HCT116 (cell line): ENCODE results near the gene PLPPR3. TPM values are rescaled to one million over a fixed set of nuclear protein-coding genes. Genes with fewer than 3 reads are reported as not detected.

Source experiments
- ATAC-seq: fragments of 200-7000 bp; cut with Tn5 transposase; 2 replicates; pipeline ENCODE4 v1.9.1; 2020; ENCODE audit warnings: mild to moderate bottlenecking, moderate library complexity
- BruUV-seq: library from RNA; stranded (reverse); fragments of 400-500 nt; replicated peaks from 2 replicates; lab custom pipeline; 2021; lab: Mats Ljungman, UMichigan
- CTCF ChIA-PET: fragments of 300-600 bp; sonication (Branson Sonifier 250); formaldehyde crosslinking; loops from one replicate; lab custom pipeline; 2021; ENCODE audit warnings: antibody characterized with exemption; lab: Charles Lee
- POLR2A ChIA-PET: fragments of 300-600, 350-600 bp; sonication (Branson Sonifier 250); formaldehyde crosslinking; loops from one replicate; lab custom pipeline; 2021; ENCODE audit warnings: antibody characterized with exemption; lab: Charles Lee
- RAD21 ChIA-PET, 2 experiments: fragments of 300-600 bp; sonication (Branson Sonifier 250); formaldehyde crosslinking; loops; one replicate each; lab custom pipeline; 2023; ENCODE audit warnings: low total read pairs in 2 of 2; ENCODE audit not compliant: uncharacterized antibody in 2 of 2, unreplicated experiment in 2 of 2, low non-redundant PET in 1 of 2; lab: Charles Lee
- DNase-seq: peaks from one replicate; pipeline ENCODE4 v3.0.0-alpha.2; 2010; ENCODE audit warnings: low read depth, low spot score
- H2AFZ ChIP-seq: fragments of 200-600 bp; shearing (Covaris generic), sonication (generic); 2 replicates; pipeline ENCODE4 v1.6.1; 2017; ENCODE audit warnings: low read depth, mixed run types, mixed read lengths, antibody characterized with exemption, low read length; ENCODE audit not compliant: poor library complexity, severe bottlenecking
- H3K27ac ChIP-seq: 2 replicates; pipeline ENCODE4 v1.5.1; 2012; ENCODE audit warnings: low read depth, low read length
- H3K27me3 ChIP-seq: fragments of 200-600 bp; sonication (generic); 2 replicates; pipeline ENCODE4 v1.6.1; 2016; ENCODE audit warnings: mixed run types, low read length, mixed read lengths; ENCODE audit not compliant: insufficient read depth
- H3K36me3 ChIP-seq, 2 experiments: fragments of 200-500 bp in 1 of 2; fragments of 200-600 bp in 1 of 2; sonication (Bioruptor generic) in 1 of 2; sonication (generic) in 1 of 2; 2 replicates each; pipeline versions ENCODE4 v1.5.1 to v1.6.1; 2014 to 2016; ENCODE audit warnings: low read length in 2 of 2, inconsistent platforms in 1 of 2, mixed read lengths in 1 of 2, mixed run types in 1 of 2; ENCODE audit not compliant: insufficient read depth in 2 of 2, control insufficient read depth in 1 of 2
- H3K4me1 ChIP-seq, 2 experiments: fragments of 200-600 bp in 1 of 2; sonication (generic) in 1 of 2; 2 replicates each; pipeline versions ENCODE4 v1.5.1 to v1.6.1; 2012 to 2017; ENCODE audit warnings: low read length in 2 of 2, inconsistent platforms in 1 of 2, mild to moderate bottlenecking in 1 of 2, mixed read lengths in 1 of 2, mixed run types in 1 of 2, moderate library complexity in 1 of 2; ENCODE audit not compliant: insufficient read depth in 2 of 2, control insufficient read depth in 1 of 2
- H3K4me2 ChIP-seq: fragments of 200-600 bp; sonication (generic); 2 replicates; pipeline ENCODE4 v1.6.1; 2017; ENCODE audit warnings: mixed run types, low read length, mixed read lengths
- H3K4me3 ChIP-seq, 2 experiments: fragments of 200-600 bp in 1 of 2; sonication (generic) in 1 of 2; replicated peaks in 1 of 2; 2 replicates each; pipeline ENCODE4 v1.5.1; 2011 to 2016; ENCODE audit warnings: low read length in 2 of 2, control low read depth in 1 of 2, low read depth in 1 of 2, mild to moderate bottlenecking in 1 of 2, mixed read lengths in 1 of 2, mixed run types in 1 of 2
- H3K79me2 ChIP-seq: fragments of 200-600 bp; sonication (generic); 2 replicates; pipeline ENCODE4 v1.6.1; 2017; ENCODE audit warnings: mild to moderate bottlenecking, mixed run types, low read length, moderate library complexity, mixed read lengths; ENCODE audit not compliant: insufficient read depth
- H3K9ac ChIP-seq: fragments of 200-600 bp; sonication (generic); 2 replicates; pipeline ENCODE4 v1.6.1; 2016; ENCODE audit warnings: low read length, mixed read lengths
- H3K9me2 ChIP-seq: fragments of 200-600 bp; sonication (generic), shearing (Covaris generic); 2 replicates; pipeline ENCODE4 v1.6.1; 2017; ENCODE audit warnings: mixed run types, mild to moderate bottlenecking, moderate library complexity; ENCODE audit not compliant: insufficient read depth
- H3K9me3 ChIP-seq, 2 experiments: fragments of 200-500 bp in 1 of 2; fragments of 200-600 bp in 1 of 2; sonication (Bioruptor generic) in 1 of 2; sonication (generic) in 1 of 2; 2 replicates each; pipeline ENCODE4 v1.6.1; 2014 to 2017; ENCODE audit warnings: low read length in 2 of 2, mixed read lengths in 2 of 2, inconsistent platforms in 1 of 2, low read depth in 1 of 2, mild to moderate bottlenecking in 1 of 2, mixed run types in 1 of 2, moderate library complexity in 1 of 2; ENCODE audit not compliant: control insufficient read depth in 1 of 2, insufficient read depth in 1 of 2
- H4K20me1 ChIP-seq: fragments of 200-600 bp; sonication (generic), shearing (Covaris generic); 2 replicates; pipeline ENCODE4 v1.6.1; 2017; ENCODE audit warnings: mixed run types, mild to moderate bottlenecking, moderate library complexity; ENCODE audit not compliant: insufficient read depth
- CBX3 ChIP-seq: IDR thresholded peaks from 2 replicates; pipeline ENCODE4 v1.6.1; 2012; ENCODE audit warnings: low read depth
- CEBPB ChIP-seq: IDR thresholded peaks from 2 replicates; pipeline ENCODE4 v1.6.1; 2012; ENCODE audit warnings: low read depth
- FOSL1 ChIP-seq: IDR thresholded peaks from 2 replicates; pipeline ENCODE4 v1.6.1; 2012; ENCODE audit warnings: low read depth
- JUND ChIP-seq: IDR thresholded peaks from 2 replicates; pipeline ENCODE4 v1.6.1; 2012
- POLR2A ChIP-seq: IDR thresholded peaks from 2 replicates; pipeline ENCODE4 v1.7.0; 2011; ENCODE audit warnings: borderline replicate concordance; ENCODE audit not compliant: insufficient read depth, insufficient read length; ENCODE audit errors: extremely low read depth
- POLR2AphosphoS5 ChIP-seq: IDR thresholded peaks from 2 replicates; pipeline ENCODE4 v1.6.1; 2011; ENCODE audit warnings: mild to moderate bottlenecking, low read depth, low read length, moderate library complexity
- TCF7L2 ChIP-seq: IDR thresholded peaks from 2 replicates; pipeline ENCODE4 v1.7.0; 2011; ENCODE audit warnings: borderline replicate concordance, inconsistent platforms; ENCODE audit not compliant: insufficient read depth, insufficient read length; ENCODE audit errors: extremely low read depth
- intact Hi-C: fragments of 100-400 bp; cut with micrococcal nuclease; formaldehyde crosslinking; loops from 2 replicates; pipeline ENCODE4 v1.10.0; 2022
- total RNA-seq: library from RNA; stranded (reverse); gene quantifications from one replicate; pipeline ENCODE4 v1.2.1, GENCODE V29; 2021; ENCODE audit not compliant: unreplicated experiment
- TF ChIP-seq, protein P1 (sequence below): IDR thresholded peaks from 2 replicates; pipeline ENCODE4 v1.6.1; 2012
- TF ChIP-seq, protein P2 (sequence below): IDR thresholded peaks from 2 replicates; pipeline ENCODE4 v1.6.1; 2011; ENCODE audit warnings: mild to moderate bottlenecking, low read length, moderate library complexity; ENCODE audit not compliant: insufficient replicate concordance; ENCODE audit errors: extremely low read depth

The PLPPR3 gene
- total RNA-seq, 1 experiment from 2014 or later: 0.27 TPM

DNA sequence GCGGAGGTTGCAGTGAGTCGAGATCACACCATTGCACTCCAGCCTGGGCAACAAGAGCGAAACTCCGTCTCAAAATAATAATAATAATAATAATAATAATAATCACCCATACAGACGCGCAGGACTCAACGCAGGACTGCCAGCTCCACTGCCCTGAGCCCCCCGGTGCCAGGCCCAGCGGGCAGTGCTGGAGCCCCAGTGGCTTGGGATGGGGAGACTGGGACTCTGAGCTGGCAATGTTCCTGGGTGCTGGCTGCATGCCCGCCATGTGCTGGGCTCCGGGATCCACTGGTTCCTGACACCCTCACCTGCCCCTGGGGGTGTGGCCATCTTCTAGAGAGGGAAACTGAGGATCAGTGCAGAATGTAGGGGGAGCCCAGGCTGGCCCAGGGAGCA lies 5.6 kb upstream of the PLPPR3 start:
- H4K20me1 ChIP-seq: no peaks in the 10 kb centered on the region
- no TSS peak for BruUV-seq
- no peak for TF ChIP-seq POLR2A
- no peak for TF ChIP-seq CBX3
- TF ChIP-seq TCF7L2: no peak
- TF ChIP-seq CEBPB: no peak
- no peak for TF ChIP-seq JUND
- TF ChIP-seq, protein P1, sequence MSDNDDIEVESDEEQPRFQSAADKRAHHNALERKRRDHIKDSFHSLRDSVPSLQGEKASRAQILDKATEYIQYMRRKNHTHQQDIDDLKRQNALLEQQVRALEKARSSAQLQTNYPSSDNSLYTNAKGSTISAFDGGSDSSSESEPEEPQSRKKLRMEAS: no peak
- TF ChIP-seq, all 23 proteins: peak for 0
- POLR2A ChIA-PET: no interaction called here
- Histone ChIP-seq H3K79me2 (no peaks in the 10 kb centered on the region), H3K9me2 (no peaks in the 10 kb centered on the region), H3K9ac (no peak overlapping the region), H3K36me3 (no peaks in the 10 kb centered on the region), H3K4me2 (no peak overlapping the region), H3K9me3 (no peaks in the 10 kb centered on the region), H3K4me1 (peaks cover 7 to 9% of the 10 kb centered on the region in 2 experiments; a peak in 3 of 4 replicates), H3K4me3 (no peak overlapping the region), H3K27me3 (no peaks in the 10 kb centered on the region), H3K27ac (no peak overlapping the region), H2AFZ (no peak overlapping the region)
- no peak for DNase-seq
- intact Hi-C loops: no loop called here
- CTCF ChIA-PET: no interaction called here
- no peak for ATAC-seq
- RAD21 ChIA-PET: no interaction called here

DNA sequence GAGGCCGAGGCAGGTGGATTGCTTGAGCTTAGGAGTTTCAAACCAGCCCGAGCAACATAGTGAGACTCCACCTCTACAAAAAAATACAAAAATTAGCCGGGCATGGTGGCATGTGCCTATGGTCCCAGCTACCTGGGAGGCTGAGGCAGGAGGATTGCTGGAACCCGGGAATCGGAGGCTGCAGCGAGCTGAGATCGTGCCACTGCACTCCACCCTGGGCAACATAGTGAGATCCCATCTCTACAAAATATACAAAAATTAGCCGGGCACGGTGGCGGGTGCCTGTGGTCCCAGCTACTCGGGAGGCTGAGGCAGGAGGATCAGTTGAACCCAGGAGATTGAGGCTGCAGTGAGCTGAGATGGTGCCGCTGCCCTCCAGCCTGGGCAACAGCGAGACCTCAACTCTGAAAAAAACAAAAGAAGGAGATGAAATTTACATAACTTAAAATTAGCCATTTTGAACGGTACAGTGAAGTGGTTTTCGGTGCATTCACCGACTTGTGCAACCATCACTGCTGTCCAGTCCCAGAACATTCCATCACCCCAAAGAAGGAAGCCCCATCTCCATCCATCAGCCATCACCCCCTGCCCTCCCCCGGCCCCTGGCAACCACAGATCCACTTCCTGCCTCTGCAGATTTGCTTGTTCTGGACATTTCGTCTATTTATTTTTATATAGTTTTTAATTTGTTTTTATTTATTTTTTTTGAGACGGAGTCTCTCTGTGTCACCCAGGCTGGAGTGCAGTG lies 4.3 kb upstream of the PLPPR3 start:
- DNase-seq: no peak
- Histone ChIP-seq H4K20me1 (no peaks in the 10 kb centered on the region), H3K9ac (no peak overlapping the region), H3K9me3 (no peaks in the 10 kb centered on the region), H3K27ac (no peak overlapping the region), H3K36me3 (no peaks in the 10 kb centered on the region), H3K27me3 (no peaks in the 10 kb centered on the region), H3K79me2 (no peaks in the 10 kb centered on the region), H3K4me3 (no peak overlapping the region), H3K4me2 (no peak overlapping the region), H3K9me2 (no peaks in the 10 kb centered on the region), H2AFZ (no peak overlapping the region), H3K4me1 (peaks cover 7 to 9% of the 10 kb centered on the region in 2 experiments; a peak in 3 of 4 replicates)
- no TSS peak for BruUV-seq
- POLR2A ChIA-PET: no interaction called here
- no peak for ATAC-seq
- intact Hi-C loops: no loop called here
- CTCF ChIA-PET: no interaction called here
- TF ChIP-seq FOSL1 (no peak), POLR2AphosphoS5 (no peak)
- TF ChIP-seq, protein P2, sequence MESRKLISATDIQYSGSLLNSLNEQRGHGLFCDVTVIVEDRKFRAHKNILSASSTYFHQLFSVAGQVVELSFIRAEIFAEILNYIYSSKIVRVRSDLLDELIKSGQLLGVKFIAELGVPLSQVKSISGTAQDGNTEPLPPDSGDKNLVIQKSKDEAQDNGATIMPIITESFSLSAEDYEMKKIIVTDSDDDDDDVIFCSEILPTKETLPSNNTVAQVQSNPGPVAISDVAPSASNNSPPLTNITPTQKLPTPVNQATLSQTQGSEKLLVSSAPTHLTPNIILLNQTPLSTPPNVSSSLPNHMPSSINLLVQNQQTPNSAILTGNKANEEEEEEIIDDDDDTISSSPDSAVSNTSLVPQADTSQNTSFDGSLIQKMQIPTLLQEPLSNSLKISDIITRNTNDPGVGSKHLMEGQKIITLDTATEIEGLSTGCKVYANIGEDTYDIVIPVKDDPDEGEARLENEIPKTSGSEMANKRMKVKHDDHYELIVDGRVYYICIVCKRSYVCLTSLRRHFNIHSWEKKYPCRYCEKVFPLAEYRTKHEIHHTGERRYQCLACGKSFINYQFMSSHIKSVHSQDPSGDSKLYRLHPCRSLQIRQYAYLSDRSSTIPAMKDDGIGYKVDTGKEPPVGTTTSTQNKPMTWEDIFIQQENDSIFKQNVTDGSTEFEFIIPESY: no peak
- RAD21 ChIA-PET: no interaction called here
